T-helper 1 cell (primary cell): Measurements from ENCODE around the gene RGMB.

Experiments
- DNase-seq, 5 donors: peaks; one replicate each; pipeline ENCODE4 v3.0.0-alpha.2; 2012 to 2020

The RGMB gene

GRCh38 chr5:98768960-98769209, 4.6 kb upstream of the RGMB start:
- DNase-seq: no peak

DNA sequence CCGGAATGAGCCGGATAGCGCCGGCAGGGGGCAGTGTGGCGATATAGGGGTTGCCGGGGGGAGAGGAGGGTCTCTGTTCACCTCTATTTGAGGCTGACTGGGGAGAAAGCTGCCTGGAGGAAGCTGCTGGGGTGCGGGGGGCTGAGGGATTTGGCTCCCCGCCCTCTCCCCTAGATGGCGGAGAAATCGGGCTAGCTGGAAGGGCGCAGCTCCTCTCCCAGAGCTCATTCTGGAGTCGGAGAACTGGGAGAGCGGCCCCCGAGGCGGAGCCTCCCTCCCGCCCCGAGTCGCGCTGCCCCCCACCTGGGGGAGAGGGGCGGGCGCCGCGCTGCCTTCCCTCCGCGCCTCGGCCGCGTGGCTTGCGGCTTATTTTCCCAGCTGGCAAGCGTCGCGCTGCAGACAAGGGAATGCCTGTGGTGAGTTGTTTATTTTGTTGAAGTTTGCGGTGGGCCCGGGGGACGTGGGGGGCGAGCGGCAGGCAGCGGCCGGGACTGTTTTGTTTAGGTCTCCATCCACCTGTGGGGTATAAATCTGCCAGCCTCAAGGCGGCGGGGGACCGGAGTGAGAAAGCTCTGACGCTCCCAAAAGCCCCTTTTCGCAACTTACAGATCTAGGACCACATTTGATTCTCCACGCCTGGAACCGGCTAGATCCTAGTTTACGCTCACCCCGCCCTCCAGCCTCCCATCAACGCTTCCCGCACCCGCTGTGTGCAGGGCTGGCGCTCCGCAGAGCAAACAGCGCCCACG, 4.1 kb upstream of the RGMB start:
- peak in 4 of 5 donors; percentile 14 to 28 (median 20) for DNase-seq

- no peak for DNase-seq
These were observed 3.6 kb upstream of the RGMB start for GRCh38 chr5:98769959-98770208.

GRCh38 chr5:98770209-98770910, 3.1 kb upstream of the RGMB start:
- peak in 2 of 5 donors; percentile 14 to 16 for DNase-seq

GRCh38 chr5:98770911-98771322, 2.5 kb upstream of the RGMB start:
- DNase-seq: peak in 1 of 5 donors; percentile 30

GRCh38 chr5:98771382-98772109, 1.9 kb upstream of the RGMB start:
- peak in 4 of 5 donors; percentile 29 to 76 (median 56) for DNase-seq

- peak in 4 of 5 donors; percentile 48 to 74 (median 56) for DNase-seq
These were observed 849 bp upstream of the RGMB start for GRCh38 chr5:98772415-98773213.

- no peak for DNase-seq
These were observed 324 bp upstream of the RGMB start for GRCh38 chr5:98773214-98773463.

DNA sequence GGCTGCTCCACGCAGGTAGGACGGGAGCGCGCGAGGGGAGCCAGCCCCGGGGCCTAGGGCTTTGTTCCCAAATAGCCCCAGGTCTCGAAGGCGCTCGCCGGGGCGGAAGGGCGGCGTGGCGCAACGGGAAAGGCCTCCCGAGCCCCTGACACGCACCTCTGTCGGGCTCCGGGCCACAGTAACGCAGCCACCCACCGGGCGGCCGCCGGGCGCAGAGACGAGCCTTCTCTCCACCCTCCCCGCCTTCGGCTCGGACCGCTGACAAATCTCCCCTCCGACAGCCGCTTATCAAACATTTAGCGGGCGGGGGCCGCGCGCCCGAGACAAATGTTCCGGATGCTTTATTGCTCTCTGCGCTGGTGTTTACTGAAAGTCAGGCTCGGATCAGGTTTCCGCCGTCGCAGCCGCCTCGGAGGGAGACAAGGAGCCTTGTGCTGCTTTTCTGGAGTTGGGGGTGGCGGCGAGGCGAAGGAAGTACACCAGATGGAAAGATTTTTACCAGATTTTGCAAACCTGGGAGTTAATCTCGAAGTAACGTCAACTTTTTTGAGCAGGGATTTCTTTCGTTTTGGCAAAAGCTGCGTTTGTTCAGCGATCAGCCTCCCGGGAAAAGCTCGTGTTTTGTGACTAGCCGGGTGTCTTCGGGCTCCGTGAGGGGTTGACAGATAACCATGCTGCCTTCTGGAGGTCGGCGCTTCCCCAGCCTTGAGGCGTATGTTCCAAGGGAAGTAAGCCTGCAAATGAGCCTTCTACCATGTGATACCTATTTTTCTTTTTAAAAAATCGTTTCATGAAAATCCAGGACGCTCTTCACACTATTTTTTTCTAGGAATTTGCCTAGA, 950 bp downstream of the RGMB start:
- DNase-seq: peak in 4 of 5 donors; percentile 40 to 51 (median 42)

- no peak for DNase-seq
These were observed 2.0 kb downstream of the RGMB start for GRCh38 chr5:98775246-98776065.

- DNase-seq: no peak
These were observed 2.7 kb downstream of the RGMB start for GRCh38 chr5:98776066-98776705.

DNA sequence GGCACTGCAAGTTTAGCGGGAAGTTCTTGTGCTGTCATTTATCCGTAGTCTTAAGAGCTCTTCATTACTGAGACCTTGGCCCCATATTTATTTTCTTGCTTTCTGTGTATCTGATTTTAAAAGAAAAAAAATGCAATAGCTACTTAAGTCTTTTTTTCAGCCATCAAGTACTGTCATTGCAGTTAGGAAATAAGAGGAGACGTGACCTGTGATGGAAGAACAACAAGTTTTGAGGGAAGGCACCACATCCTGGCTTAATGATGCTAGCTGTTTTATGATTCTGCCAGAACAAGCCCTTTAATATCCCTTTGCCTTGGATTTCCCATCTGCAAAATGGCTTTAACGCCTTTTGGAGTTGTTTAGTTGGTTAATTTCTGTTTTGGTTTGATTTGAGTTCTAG, 3.8 kb downstream of the RGMB start:
- no peak for DNase-seq

- DNase-seq: no peak
These were observed 5.9 kb downstream of the RGMB start for GRCh38 chr5:98779264-98779877.

DNA sequence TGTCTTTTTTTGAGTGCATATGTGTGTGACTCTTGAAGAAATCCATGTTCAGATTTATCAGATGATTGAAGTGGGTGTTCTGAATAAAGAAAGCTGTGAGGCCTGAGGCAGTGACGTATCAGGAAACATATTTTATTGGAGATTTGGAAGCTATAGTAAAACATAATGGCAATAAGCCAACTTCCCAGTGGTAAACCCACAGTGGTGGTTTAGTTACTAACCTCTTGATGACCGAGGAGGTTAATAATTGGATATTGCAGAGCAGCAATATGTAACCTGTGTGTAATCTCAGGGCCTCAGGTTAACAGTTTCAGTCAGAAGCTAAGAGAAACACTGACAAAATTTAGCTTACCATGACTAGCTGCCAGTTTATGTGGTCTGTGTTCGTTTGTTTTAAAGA, 6.9 kb downstream of the RGMB start:
- no peak for DNase-seq

DNA sequence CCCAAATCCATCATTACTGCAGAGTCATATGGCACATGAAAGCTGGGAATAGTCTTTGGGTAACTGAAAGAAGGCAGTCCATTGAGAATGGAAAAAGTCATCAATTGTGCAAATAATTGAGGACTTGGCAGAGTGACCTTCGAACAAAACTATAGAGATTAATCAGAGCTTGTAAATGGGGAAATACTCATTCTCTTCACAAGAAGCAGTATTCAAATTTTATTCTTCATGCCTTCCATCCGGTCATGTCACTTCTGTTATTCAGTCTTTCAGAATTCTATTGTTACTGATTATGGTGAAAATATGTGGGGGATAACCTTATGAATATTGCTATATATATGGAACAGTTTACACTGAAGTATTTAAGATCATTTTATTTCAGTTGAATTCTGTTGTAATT, 8.1 kb downstream of the RGMB start:
- DNase-seq: no peak

DNA sequence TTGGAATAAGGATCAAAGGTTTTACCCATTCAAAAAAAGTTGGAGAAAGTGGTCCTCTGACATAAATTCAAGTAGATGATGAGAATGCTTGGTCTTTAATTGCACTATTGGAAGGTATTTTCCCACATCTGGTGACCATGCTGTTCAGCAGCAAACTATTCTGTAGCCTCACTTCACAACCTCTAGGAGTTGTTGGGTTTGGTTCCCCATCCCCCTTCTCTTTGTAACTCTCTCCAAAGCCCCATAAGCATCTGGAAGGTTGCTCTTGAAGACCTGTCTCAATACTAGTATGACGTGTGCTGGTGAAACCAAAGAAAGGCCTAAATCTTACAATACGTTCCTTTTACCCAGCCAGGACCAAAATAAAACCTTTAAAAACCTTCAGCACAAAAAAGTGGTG, 8.5 kb downstream of the RGMB start:
- DNase-seq: no peak

- no peak for DNase-seq
These were observed 9.7 kb downstream of the RGMB start for GRCh38 chr5:98783051-98783649.

- DNase-seq: no peak
These were observed 10.9 kb downstream of the RGMB start for GRCh38 chr5:98784411-98784810.

GRCh38 chr5:98785244-98785643, 11.8 kb downstream of the RGMB start:
- no peak for DNase-seq

- no peak for DNase-seq
These were observed 12.9 kb downstream of the RGMB start for GRCh38 chr5:98786191-98786853.
